Measurements from ENCODE around the gene TNKS1BP1. TPM values are rescaled to one million over a fixed set of nuclear protein-coding genes. Genes with fewer than 3 reads are reported as not detected.

Gene TNKS1BP1
- total RNA-seq, 2 donors from 2014 or later, result 135 to 191 TPM

- DNase-seq, result no peak
- intact Hi-C loops (cut with DNase I, micrococcal nuclease), result no loop called here
- ATAC-seq, result peak; percentile 73
These were observed 47.6 kb downstream of the TNKS1BP1 start for GRCh38 chr11:57276971-57277675.

DNA sequence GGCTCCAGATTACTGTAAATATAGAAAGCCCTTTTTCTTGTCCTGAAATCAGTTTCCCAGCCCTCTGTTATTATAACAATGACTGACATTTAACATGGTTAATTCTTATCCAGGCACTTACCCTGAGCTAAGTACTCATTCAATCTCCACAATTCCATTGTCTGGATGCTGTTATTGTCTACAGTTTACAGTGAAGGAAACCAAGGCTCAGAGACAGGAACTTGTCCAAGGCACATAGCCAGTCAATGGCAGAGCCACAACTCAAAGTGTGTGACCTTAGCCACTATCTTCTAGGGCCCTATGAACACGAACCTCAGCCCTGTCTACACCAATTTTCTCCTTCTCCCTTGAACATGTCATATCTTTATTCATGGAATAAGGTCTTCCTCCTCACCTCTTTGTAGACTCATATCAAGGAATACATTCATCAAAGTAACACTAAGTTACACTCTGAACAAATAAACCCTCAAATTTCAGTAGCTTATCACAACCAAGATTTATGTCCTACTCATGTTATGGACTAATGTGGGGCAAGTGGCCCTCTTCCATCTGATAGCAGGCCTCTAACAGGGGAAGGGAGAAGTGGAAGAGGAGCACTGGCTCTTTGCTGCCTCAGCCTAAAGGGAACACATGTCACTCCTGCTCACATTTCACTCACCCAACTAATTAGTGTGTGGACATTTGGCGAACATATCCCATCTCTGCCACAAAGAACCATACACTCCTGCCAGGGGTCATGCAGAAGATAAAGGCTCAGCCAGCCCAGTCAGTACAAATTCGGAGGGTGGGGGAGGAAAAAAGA, 48.4 kb downstream of the TNKS1BP1 start:
- no peak for DNase-seq
- ATAC-seq, result no peak
- intact Hi-C loops (cut with DNase I, micrococcal nuclease), result no loop called here

GRCh38 chr11:57275582-57275981, 49.2 kb downstream of the TNKS1BP1 start:
- no peak for ATAC-seq
- intact Hi-C loops (cut with DNase I, micrococcal nuclease), result no loop called here
- DNase-seq, result no peak

DNA sequence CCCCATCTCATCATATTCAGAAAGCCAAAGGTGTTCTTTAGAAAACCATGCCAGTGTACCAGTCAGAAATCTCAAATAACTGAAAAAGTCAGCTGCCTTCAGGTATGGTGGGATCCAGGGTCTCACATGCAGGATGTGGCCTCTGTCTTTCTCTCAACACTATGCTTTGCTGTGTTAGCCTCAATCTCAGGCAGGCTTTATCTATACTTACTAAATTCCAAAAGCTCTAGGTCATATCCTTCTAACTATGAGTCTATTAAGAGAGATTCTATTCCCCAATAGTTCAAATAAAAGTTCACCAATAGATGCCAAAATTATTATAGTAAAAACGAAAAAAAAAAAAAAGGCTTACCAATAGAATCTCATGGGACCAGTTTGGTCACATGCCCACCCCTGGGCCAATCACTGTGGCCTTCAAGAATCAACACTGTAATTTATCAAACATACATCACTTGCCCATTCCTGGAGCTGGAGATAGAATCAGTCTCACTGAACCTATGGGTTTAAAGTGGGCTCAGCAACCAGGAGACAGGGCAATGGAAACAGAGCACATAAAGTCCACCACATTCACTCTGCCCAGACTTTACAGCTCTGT, 49.8 kb downstream of the TNKS1BP1 start:
- DNase-seq, result no peak
- ATAC-seq, result no peak
- intact Hi-C loops (cut with DNase I, micrococcal nuclease), result no loop called here

GRCh38 chr11:57273448-57274058, 51.2 kb downstream of the TNKS1BP1 start:
- ATAC-seq (no peak), DNase-seq (no peak)
- intact Hi-C loops (cut with DNase I, micrococcal nuclease), result no loop called here

- intact Hi-C loops (cut with DNase I, micrococcal nuclease), result no loop called here
- DNase-seq, result peak in 1 of 2 donors; percentile 29
- peak; percentile 82 for ATAC-seq
These were observed 55.2 kb downstream of the TNKS1BP1 start for GRCh38 chr11:57269571-57270021.

- ATAC-seq (no peak), DNase-seq (no peak)
- intact Hi-C loops (cut with DNase I, micrococcal nuclease), result no loop called here
These were observed 58.6 kb downstream of the TNKS1BP1 start for GRCh38 chr11:57266157-57266556.

- intact Hi-C loops (cut with DNase I, micrococcal nuclease), result no loop called here
- DNase-seq (no peak), ATAC-seq (no peak)
These were observed 61.4 kb downstream of the TNKS1BP1 start for GRCh38 chr11:57263351-57263750.

DNA sequence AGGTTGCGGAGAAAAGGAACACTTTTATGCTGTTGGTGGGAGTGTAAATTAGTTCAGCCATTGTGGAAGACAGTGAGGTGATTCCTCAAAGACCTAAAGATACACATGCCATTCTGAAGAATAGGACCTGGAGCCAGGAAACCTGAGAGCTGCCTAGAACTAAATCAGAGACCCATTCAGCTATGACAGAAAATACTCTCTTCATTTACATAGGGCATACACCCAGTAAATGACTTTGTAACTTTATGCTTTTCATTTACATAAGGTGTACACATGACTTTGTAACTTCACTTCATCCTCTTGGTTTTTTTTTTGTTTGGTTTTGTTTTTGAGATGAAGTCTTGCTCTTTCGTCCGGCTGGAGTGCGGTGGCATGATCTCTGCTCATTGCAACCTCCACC, 62.6 kb downstream of the TNKS1BP1 start:
- ATAC-seq, result no peak
- intact Hi-C loops (cut with DNase I, micrococcal nuclease), result no loop called here
- DNase-seq, result no peak

GRCh38 chr11:57260937-57261783, 63.6 kb downstream of the TNKS1BP1 start:
- ATAC-seq, result no peak
- DNase-seq, result no peak
- intact Hi-C loops (cut with DNase I, micrococcal nuclease), result no loop called here

DNA sequence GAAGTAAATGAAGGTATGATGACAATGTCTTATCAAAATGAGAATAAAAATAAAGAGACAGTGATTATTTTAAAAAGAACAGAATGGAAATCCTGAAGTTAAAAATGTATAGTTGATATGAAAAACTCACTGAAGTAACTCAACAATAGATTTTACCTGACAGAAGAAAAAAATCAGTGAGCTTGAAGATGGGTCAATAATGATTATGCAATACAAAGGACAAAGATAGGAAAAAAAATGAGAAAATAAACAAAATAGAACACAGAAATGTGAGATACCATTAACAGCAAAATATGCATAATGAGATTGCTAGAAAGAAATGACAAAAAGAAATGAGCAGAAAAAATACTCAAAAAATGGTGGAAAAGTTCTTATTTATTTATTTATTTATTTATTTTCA, 68.6 kb downstream of the TNKS1BP1 start:
- intact Hi-C loops (cut with DNase I, micrococcal nuclease), result loop anchor here in 1 of 2 donors (10.0 kb wide), 1 partner anchor 411 kb away; no protein-coding TSS in a partner anchor
- DNase-seq, result no peak
- no peak for ATAC-seq

DNA sequence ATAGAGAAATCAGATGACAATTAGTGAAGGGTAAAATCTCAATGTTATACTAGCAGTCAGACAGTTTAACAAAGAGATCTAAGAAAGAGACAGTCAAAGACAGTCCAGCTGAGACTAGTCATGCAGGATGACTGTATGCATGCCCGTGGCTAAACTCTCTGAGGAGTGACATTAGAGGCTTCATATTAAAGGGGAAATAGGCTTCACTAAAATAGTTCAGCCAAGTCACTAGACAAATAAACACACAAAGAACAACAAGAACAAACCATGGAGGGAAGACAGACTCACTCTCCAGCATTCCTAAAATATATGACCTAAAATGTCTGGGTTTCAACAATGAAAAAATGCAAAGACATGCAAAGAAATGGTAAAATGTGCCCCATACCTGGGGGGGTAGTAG, 69.1 kb downstream of the TNKS1BP1 start:
- ATAC-seq, result no peak
- intact Hi-C loops (cut with DNase I, micrococcal nuclease), result loop anchor here in 1 of 2 donors (10.0 kb wide), 1 partner anchor 411 kb away; no protein-coding TSS in a partner anchor

GRCh38 chr11:57254631-57255030, 70.1 kb downstream of the TNKS1BP1 start:
- ATAC-seq, result no peak
- intact Hi-C loops (cut with DNase I, micrococcal nuclease), result loop anchor here (5.0 to 10.0 kb wide), 2 partner anchors 122 to 410 kb away; no protein-coding TSS in a partner anchor

More for the DNA sequence above, 69.1 kb downstream of the TNKS1BP1 start:
- DNase-seq, result no peak

GRCh38 chr11:57251491-57252104, 73.2 kb downstream of the TNKS1BP1 start:
- no peak for ATAC-seq
- intact Hi-C loops (cut with DNase I, micrococcal nuclease), result loop anchor here (5.0 to 10.0 kb wide), 2 partner anchors 119 to 407 kb away; no protein-coding TSS in a partner anchor
- no peak for DNase-seq

More at GRCh38 chr11:57254631-57255030, 70.1 kb downstream of the TNKS1BP1 start:
- DNase-seq, result no peak

DNA sequence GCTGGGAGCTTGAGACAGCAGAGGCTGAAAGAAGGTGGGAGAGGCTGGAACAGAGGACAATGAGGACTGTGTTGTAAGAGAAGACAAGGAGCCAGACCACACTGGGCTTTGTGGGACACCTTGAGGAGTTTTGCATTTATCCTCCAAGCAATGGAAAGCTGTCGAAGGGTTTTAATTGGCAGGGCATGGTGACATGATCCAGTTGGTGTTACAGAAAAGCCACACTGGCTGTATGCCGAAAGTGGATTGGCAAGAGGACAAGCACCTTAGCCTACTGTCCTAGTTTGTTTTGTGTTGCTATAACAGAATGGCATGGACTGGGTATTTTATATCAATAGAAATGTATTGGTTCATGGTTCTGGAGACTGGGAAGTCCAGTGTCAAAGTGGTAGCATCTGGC, 73.7 kb downstream of the TNKS1BP1 start:
- intact Hi-C loops (cut with DNase I, micrococcal nuclease), result loop anchor here (5.0 to 10.0 kb wide), 2 partner anchors 119 to 406 kb away; no protein-coding TSS in a partner anchor
- DNase-seq, result no peak
- ATAC-seq, result no peak
